Thyroid gland (tissue), 4 donors: ENCODE results near the gene IL2RA.

Source experiments
- POLR2A ChIP-seq, 2 donors: fragments of 450-650 bp; IDR thresholded peaks; one replicate each; pipeline ENCODE4 v1.6.1; 2017; ENCODE audit warnings: antibody characterized with exemption in 2 of 2, mild to moderate bottlenecking in 2 of 2, moderate library complexity in 1 of 2
- TF ChIP-seq, protein P1 (sequence below), 6 experiments: fragments of 200-600 bp in 3 of 6; fragments of 450-650 bp in 3 of 6; sonication (generic) in 3 of 6; IDR thresholded peaks; one replicate each; pipeline ENCODE4 v1.5.1; 2016 to 2019; ENCODE audit warnings: antibody characterized with exemption in 6 of 6, mild to moderate bottlenecking in 2 of 6, inconsistent platforms in 1 of 6, moderate library complexity in 1 of 6

DNA sequence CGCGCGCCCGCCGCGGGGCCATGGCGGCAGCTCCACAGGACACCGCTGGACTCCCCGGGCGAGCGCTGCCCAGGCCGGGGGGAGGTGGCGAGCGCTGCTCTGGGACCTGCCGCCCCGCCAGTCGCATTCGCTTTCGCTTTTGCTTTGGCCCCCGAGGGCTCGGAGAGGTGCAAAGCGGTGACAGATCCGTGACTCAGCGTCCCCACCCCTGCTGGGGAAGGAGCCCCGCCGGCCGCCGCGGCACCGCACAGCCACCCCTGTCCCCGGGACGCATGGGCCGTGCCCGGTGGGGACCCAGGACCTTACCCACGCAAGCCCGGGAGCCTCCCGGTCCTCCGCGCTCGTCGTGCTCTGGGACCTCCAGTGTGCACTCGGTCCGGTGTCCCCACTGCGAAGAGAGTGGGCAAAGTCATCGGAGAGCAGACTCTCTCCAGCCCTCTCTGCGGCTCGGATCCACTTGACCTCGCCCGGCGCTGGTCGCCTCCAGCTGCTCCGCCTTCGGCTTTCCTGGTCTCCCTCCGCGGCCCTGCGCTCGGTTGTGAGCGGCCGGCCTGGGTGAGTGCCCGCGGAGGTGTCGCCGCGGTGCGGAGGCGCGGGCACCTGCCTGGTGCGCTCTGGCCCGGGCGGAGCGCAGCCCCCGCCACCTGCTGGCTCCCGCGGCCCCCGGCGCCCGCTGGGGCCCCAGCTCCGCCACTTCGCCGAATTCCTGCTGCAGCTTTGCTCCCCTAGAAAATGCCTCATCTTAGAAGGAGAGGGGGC is 84.5 kb downstream of the IL2RA start, which contains the start of gene IL15RA:
- TF ChIP-seq, protein P1, sequence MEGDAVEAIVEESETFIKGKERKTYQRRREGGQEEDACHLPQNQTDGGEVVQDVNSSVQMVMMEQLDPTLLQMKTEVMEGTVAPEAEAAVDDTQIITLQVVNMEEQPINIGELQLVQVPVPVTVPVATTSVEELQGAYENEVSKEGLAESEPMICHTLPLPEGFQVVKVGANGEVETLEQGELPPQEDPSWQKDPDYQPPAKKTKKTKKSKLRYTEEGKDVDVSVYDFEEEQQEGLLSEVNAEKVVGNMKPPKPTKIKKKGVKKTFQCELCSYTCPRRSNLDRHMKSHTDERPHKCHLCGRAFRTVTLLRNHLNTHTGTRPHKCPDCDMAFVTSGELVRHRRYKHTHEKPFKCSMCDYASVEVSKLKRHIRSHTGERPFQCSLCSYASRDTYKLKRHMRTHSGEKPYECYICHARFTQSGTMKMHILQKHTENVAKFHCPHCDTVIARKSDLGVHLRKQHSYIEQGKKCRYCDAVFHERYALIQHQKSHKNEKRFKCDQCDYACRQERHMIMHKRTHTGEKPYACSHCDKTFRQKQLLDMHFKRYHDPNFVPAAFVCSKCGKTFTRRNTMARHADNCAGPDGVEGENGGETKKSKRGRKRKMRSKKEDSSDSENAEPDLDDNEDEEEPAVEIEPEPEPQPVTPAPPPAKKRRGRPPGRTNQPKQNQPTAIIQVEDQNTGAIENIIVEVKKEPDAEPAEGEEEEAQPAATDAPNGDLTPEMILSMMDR (IDR thresholded peaks at IDR 0.05): peak in 1 of 6 experiments; percentile 30
- peak in 1 of 2 donors; percentile 6 for TF ChIP-seq POLR2A (IDR thresholded peaks at IDR 0.05)
